GM12878 (cell line): Measurements from ENCODE around the gene MVB12B.

Source experiments
- CTCF ChIP-seq, 3 experiments: IDR thresholded peaks in 2 of 3; conservative IDR thresholded peaks in 1 of 3; 2 replicates each; pipeline ENCODE4 v1.5.1; 2011; ENCODE audit warnings: low read depth in 3 of 3, low read length in 3 of 3, mild to moderate bottlenecking in 3 of 3, control low read depth in 2 of 3, moderate library complexity in 2 of 3, inconsistent platforms in 1 of 3, mixed read lengths in 1 of 3; ENCODE audit not compliant: control insufficient read depth in 2 of 3, insufficient read depth in 1 of 3; ENCODE audit errors: extremely low read depth in 1 of 3
- EP300 ChIP-seq, 2 experiments: fragments of 150-350 bp in 1 of 2; IDR thresholded peaks; 2 replicates each; pipeline ENCODE4 v1.6.1; 2011 to 2012; ENCODE audit warnings: low read depth in 2 of 2, low read length in 2 of 2, borderline replicate concordance in 1 of 2, improper control_type of control experiment in 1 of 2, inconsistent platforms in 1 of 2; ENCODE audit not compliant: control insufficient read depth in 1 of 2
- ETV6 ChIP-seq, 2 experiments: fragments of 450-650 bp in 1 of 2; IDR thresholded peaks in 1 of 2; conservative IDR thresholded peaks in 1 of 2; 2 replicates each; pipeline ENCODE4 v1.6.1; 2014; ENCODE audit warnings: antibody characterized with exemption in 1 of 2, borderline replicate concordance in 1 of 2, low read depth in 1 of 2, mild to moderate bottlenecking in 1 of 2, moderate library complexity in 1 of 2
- EZH2 ChIP-seq: IDR thresholded peaks from 2 replicates; pipeline ENCODE4 v1.6.1; 2012; ENCODE audit warnings: low read depth, mild to moderate bottlenecking, control low read depth, inconsistent platforms, low read length, borderline replicate concordance; ENCODE audit not compliant: control insufficient read depth
- SUZ12 ChIP-seq: fragments of 200-600 bp; sonication (generic); IDR thresholded peaks from one replicate; pipeline ENCODE4 v1.6.1; 2018; ENCODE audit warnings: antibody characterized with exemption, mild to moderate bottlenecking; ENCODE audit not compliant: unreplicated experiment
- ZNF274 ChIP-seq: IDR thresholded peaks from one replicate; pipeline ENCODE4 v1.8.0; 2011; ENCODE audit not compliant: insufficient read length, insufficient read depth

- TF ChIP-seq EZH2 (no peak), SUZ12 (no peak), CTCF (IDR thresholded peaks at IDR 0.05 in 2 of 3, conservative IDR thresholded peaks at IDR 0.05 in 1 of 3; ENCODE audit: control insufficient read depth in 2 of 3, extremely low read depth in 1 of 3, insufficient read depth in 1 of 3, low read depth in 3 of 3, low read length in 3 of 3) (no peak), EP300 (IDR thresholded peaks at IDR 0.05; ENCODE audit: borderline replicate concordance in 1 of 2, control insufficient read depth in 1 of 2, low read depth in 2 of 2, low read length in 2 of 2) (no peak), ZNF274 (no peak), ETV6 (conservative IDR thresholded peaks at IDR 0.05 in 1 of 2, IDR thresholded peaks at IDR 0.05 in 1 of 2; ENCODE audit: borderline replicate concordance in 1 of 2, low read depth in 1 of 2) (no peak)
Observed at GRCh38 chr9:126307322-126308061, 19.1 kb upstream of the MVB12B start.
